Stimulated activated CD8-positive, alpha-beta memory T cell treated with anti-CD3 and anti-CD28 coated beads, Interleukin-4, amount 100 ng/mL, for 24 hours (primary cell): ENCODE data around the gene ALDH4A1.

Experiments
- DNase-seq: peaks from one replicate; pipeline ENCODE4 v3.0.0-alpha.2; 2020; ENCODE audit warnings: low read depth

The ALDH4A1 gene

DNA sequence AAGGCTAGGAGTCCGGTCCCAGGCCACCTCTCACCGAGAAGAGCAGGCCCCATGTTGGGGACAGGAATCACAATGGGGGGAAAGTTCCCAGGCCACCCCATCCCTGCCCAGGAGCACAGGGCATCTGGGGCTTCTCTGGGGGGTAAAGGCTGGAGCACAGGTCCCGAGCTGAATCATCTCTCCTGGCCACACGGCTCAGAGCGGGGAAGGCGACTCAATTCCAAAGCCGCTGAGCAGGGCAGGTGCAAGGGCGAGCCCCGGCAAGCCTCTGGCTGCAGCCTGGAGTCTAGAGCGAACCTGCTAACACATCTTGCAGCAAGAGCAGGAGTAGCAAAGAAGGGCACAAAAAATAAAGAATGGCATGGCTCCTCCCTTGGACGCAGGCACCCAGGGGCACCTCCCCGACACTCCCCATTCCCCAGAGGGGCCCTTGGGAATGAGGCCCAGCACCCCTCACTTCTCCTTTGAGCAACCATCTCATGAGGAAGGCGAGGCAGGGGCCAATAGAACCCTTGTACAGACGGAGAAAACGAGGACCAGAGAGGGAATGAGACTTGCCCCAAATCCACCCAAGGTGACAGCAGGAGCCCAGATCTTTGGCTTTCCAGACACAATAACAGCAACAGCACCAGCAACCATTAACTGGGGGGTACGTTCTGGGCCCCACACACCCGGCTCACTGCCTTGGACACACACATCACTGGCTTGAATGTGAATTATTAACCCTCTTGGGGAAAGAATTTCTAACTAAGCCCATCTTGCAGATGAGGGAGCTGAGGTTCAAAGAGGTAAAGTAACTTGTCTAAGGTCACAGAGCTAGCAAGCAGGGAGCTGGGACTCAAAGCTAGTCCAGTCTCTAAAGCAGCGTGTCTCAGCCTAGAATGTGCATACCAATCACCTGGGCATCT is 20.7 kb upstream of the ALDH4A1 start:
- no peak for DNase-seq

DNA sequence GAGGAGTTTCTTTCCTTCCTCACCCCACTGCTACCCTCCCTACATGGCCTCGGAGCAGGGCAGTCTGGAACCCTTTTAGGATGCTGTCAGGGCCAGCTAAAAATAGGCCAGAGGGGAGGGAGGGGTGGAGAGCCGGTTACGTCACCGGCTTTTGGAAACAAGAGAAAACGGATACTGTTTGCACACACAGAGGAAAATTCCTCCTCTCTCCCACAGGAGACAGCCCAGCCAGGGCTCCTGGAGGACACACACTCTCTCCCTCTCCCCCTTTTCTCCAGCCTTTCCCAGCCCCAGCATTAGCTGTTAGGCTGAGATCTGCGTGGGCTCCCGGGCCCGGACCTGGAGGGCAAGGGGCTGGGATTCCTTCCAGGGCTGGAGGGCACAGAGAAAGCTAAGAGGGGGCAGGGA is 20.0 kb upstream of the ALDH4A1 start:
- DNase-seq, result no peak

DNA sequence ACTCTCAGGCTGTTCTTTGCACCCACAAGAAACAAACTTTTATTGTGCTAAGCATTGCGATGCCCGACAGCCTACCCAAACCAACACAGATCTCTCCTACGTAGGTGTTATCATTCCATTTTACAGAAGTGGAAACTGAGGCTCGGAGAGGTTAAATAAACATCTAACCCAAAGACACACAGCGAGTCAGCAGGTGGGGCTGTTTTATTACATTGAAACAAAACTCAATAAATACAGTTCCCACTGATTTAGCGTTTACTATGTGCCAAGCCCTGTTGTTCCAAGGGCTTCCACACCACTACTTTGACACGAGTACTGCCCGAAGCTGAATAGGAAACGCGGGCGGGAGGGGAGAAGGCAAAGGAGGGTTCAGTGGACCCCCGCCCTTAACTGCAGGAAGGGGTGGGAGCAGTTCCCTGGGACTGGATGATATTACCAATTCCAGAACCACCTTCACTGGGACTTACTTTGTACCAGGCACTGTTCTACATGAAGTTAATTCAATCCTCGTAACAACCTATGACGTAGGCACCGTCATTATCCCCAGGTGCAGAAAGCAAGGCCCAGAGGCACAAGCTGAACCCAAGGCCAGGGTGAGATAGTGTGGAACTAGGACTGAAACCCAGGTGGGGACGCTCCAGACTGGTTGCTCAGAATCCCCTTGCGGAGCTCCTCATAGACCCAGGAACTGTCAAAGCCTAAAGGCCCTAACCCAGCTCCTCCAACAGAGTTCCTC is 19.3 kb upstream of the ALDH4A1 start:
- no peak for DNase-seq

DNA sequence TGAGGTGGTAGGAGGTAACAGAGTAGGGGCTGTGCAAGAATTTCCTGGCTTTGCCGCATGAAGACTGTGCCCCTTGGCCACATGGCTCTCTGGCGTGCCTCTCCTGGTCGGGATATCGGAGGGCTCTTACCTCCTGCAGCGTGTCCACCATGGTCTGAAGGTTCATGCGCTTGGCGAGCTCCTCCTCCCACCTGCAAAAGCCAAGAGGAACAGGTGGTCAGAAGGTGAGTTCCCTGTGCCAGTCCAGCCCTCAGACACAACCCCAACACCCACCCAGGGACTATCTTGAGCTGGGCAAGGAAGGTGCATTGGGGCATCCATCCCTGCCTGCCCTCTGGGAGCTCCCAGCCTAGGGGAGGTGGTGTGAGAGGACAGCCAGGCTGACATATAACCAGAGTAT is 18.6 kb upstream of the ALDH4A1 start:
- DNase-seq, result no peak

- DNase-seq, result no peak
Observed at GRCh38 chr1:18919956-18920355, 17.6 kb upstream of the ALDH4A1 start.

DNA sequence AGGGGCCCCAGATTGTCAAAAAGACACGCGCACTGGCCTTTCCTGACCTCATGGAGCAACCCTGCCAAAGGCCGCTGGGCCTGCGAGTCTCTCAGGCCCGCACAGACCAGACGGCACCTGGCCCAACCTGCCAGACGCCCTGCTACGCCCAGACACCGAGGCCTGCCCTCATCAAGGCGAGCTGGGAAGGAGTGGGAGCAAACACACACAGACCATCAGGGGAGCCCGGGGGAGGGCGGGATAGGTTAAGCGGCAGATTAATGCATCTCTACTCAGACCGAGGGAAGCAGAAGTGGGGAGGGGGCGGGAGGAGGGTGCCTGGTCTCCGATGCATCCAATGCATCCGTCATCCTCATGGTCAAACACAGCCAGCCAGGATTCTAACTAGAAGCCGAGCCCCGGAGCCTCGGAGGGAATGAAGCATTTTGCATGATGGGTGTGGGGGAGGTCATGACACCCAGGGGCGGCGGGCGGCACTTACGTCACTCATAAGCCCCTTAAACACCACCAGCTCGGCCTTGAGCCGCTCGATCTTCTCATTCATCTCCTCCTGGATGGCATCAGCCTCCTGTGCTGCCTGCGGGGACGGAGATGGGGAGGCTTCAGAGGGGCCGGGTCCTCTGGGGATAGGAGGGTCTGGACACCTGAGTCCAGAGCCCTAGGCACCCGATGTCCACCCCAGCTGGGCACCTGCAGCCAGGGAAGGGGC is 17.0 kb upstream of the ALDH4A1 start:
- DNase-seq, result no peak

- DNase-seq, result no peak
Observed at GRCh38 chr1:18918417-18918816, 16.1 kb upstream of the ALDH4A1 start.

DNA sequence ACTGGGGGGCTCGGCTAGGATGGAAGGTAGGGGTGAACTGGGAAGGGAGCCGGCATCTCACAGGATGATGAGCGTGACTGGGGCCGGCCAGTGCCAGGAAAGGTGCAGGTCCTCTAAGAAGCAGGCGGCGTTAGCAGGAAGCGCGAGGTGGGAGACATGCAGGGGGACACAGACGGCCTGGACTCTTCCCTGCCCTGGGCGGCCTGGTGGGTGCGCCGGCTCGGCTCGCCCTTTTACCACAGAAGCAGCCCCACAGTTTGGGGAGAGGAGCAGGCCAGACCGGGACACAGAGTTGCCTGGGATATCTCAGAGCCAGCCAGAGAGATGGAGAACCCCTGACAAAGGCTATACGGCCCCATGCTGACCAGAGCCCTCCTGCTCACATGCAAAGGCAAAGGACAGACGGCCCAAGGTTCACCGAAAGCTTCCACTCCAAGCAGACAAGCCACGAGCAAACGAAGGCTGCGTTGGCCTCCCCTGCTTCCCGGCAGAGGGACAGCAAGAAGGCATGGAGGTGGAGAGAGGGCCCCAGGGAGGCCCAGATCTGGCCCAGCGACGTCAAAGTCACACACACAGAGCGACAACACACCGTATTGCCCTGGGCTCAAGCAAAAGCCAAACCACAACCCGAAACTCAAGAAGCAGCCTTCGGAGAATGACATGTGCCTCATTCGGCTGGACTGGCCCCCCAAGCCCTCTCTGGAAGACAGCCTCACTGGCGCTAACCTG is 14.9 kb upstream of the ALDH4A1 start:
- no peak for DNase-seq

DNA sequence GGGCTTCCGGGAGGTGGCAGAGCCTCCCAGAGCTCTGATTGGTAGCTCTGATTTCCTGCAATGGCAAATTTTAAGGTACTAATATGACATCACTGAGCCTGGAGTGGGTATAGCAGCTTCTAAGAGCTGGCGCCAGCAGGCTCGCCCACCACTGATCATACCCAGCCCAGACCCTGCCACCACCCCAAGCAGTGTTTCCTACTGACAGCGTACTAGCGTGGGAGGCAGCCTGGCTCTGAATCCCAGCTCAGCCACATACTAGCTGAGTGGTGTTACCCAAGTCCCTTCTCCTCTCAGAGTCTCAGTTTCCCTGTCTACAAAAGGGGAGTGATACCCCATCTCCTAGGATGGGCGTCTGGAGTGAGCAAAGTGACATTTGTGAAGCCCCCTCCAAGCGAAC is 13.0 kb upstream of the ALDH4A1 start:
- no peak for DNase-seq

- peak; percentile 68 for DNase-seq
Observed at GRCh38 chr1:18913065-18913835, 10.9 kb upstream of the ALDH4A1 start.

GRCh38 chr1:18912550-18912949 is 10.2 kb upstream of the ALDH4A1 start:
- DNase-seq, result no peak

- no peak for DNase-seq
Observed at GRCh38 chr1:18908911-18909771, 6.8 kb upstream of the ALDH4A1 start.

DNA sequence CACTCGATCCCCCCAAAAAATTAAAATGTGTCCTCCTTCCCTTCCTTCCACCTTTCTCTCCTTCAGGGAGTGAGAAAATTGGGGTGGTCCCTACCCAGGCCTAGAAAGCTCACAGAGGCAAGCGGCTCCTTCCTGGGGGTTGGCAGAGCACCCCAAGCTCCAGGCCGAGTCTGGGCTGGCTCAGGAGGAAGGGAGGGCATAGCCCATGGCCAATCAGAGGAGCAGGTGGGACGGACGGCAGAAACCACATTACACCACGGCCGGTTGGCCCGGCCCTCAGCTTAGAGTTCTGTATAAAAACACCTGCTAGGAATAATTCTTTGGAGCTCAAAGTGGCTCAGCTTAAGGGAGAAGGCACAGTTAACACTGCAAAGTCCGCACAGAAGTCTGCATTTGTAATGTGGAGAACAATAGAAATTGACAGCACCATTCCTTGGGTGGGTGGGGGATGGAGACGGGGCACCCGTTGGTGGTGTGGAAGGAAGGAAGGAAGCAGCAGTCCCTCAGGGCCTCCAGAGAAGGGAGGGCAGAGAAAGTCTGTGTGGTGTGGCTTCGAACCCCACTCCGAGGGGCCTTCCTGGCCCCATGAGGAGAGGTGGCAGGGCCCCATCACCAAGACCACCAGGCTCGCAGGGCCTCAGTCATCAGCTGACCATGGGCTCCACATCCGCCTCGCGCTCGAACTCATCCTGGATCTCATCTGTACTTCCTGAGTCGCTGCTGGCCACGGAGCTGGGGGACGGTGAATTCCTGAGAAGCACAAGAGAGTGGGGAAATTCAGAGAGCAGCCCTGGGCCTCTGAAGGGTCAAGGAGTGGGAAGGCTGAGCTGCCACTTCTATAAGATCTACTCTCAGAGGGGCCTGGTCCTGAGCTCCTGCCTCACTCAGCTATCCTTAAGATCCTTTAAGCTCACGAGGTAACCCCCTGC is 5.8 kb upstream of the ALDH4A1 start:
- DNase-seq, result no peak

DNA sequence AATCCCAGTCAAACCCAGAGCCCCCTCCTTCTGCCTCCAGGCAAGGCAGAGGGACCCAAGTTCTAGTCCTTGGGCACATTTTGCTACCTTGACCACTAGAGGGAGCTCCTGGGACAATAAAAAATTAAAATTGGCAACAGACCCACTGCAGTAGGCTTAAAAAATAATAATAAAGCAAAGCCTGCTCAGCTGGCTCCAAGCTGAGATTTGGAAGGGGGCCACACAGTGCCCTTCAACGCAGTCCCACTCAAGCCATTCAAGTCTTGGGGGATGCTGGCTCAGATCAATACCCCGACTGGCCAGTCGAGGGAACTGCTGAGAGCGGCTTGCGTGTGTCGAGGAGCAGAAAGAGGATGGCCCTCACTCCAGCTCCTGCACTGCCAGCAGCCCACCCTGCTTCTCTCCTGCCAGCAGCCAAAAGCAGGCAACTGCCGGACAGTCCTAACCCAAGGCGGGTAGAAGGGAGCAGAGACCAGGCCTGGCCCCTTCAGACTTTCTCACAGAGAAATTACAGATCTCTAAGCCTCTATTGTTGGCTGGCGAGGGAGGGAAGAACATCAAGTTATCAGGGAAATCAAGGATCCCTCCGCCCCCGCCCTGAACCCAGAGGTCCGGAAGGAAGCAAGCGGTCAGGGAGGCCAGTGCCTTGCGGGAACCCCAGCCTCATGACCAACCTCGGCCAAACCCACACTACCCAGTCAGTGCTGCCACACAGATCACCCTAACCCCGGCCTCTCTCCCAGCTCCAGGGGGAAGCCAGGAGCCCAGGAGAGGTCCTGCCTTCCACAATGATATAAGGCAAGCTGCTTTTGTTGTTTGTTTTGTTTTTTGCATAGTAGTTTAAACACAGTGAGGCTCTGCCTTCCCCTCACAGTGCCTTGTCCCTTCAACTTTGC is 4.9 kb upstream of the ALDH4A1 start:
- DNase-seq, result peak; percentile 15

DNA sequence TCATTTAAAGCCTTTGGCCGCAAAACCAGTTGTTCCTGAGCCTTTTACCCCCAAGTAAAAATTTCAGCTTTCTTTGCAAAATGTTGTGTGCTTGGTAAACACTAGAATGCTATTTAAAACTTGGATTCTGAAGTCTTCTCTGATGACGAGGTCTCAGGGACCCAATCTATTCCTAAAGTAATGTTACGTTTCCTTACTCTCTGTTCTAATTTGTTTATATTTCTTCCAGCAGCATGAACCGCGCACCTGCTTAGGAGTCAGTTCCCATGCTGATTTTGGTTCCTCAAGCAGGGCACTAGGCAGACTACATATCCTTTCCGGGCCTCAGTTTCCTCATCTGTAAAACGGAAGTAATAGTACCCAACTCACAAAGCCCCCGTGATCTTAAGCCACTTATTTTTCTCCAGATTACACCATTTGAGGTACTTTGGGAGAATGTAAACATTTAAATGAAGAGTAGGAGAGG is 969 bp upstream of the ALDH4A1 start:
- no peak for DNase-seq

DNA sequence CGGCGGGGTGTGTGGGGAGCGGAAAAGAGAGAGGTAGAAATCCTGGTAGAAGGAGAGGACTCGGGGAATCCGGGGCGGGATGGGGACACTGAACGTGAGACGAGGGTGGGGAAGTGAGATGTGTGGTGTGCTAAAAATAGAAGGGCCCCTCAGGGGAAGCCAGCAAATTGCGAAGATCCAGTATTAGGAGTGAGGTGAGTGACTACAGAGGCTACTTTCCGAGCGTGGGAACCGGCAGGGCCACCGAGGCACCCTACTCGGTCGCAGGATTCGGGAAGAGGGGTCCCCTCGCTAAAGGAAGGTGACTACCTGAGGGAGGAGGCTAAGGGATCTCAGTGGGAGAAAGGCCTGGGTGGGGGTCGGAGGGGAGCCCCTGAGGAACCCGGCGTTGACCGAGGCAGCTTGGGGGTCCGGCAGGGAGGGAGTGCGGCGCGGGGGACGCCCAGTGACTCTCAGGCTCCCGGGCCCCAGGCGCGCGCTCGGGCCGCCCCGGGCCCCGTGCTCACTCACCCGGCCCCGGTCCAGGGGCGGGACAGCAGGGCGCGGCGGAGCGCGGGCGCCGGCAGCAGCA is 318 bp downstream of the ALDH4A1 start:
- no peak for DNase-seq

- no peak for DNase-seq
Observed at GRCh38 chr1:18901147-18901951, 1.0 kb downstream of the ALDH4A1 start.
